ENCODE measurements around the gene SLC24A4.
A peak's percentile ranks its signal among the peaks of the same experiment; 100 is the strongest.

Gene SLC24A4

GRCh38 chr14:92386637-92387036 lies 63.7 kb downstream of the SLC24A4 start:
- H3K27ac ChIP-seq (replicated peaks), result peak overlapping the region; percentile 59
- H3K4me3 ChIP-seq (replicated peaks; ENCODE audit: insufficient read depth, low read length), result no peak overlapping the region
- no peaks in the 10 kb centered on the region for H3K27me3 ChIP-seq (ENCODE audit: insufficient read depth, poor library complexity, severe bottlenecking)

GRCh38 chr14:92387578-92387977 lies 64.6 kb downstream of the SLC24A4 start:
- DNase-seq (ENCODE audit: low read depth in 1 of 2, low spot score in 1 of 2), result no peak
- Histone ChIP-seq H3K4me3 (replicated peaks; ENCODE audit: insufficient read depth, low read length) (no peak overlapping the region), H3K27me3 (ENCODE audit: insufficient read depth, poor library complexity, severe bottlenecking) (no peaks in the 10 kb centered on the region), H3K27ac (replicated peaks) (peak overlapping the region; percentile 59)
- TF ChIP-seq CTCF (IDR thresholded peaks at IDR 0.05; ENCODE audit: insufficient read depth, low read length) (no peak), POLR2AphosphoS5 (IDR thresholded peaks at IDR 0.05; ENCODE audit: low read depth) (no peak), REST (IDR thresholded peaks at IDR 0.05; ENCODE audit: insufficient replicate concordance, low read depth) (no peak), GABPA (IDR thresholded peaks at IDR 0.05; ENCODE audit: low read depth) (no peak), SPI1 (IDR thresholded peaks at IDR 0.05; ENCODE audit: borderline replicate concordance, low read depth) (no peak)

More at GRCh38 chr14:92386637-92387036, 63.7 kb downstream of the SLC24A4 start:
- no peak for TF ChIP-seq CTCF (IDR thresholded peaks at IDR 0.05; ENCODE audit: insufficient read depth, low read length)
- TF ChIP-seq POLR2AphosphoS5 (IDR thresholded peaks at IDR 0.05; ENCODE audit: low read depth), result no peak
- TF ChIP-seq SPI1 (IDR thresholded peaks at IDR 0.05; ENCODE audit: borderline replicate concordance, low read depth), result no peak
- TF ChIP-seq GABPA (IDR thresholded peaks at IDR 0.05; ENCODE audit: low read depth), result no peak
- no peak for TF ChIP-seq REST (IDR thresholded peaks at IDR 0.05; ENCODE audit: insufficient replicate concordance, low read depth)
- peak; percentile 89 to 91 for DNase-seq (ENCODE audit: low read depth in 1 of 2, low spot score in 1 of 2)

GRCh38 chr14:92389598-92390158 lies 66.7 kb downstream of the SLC24A4 start:
- peak overlapping the region; percentile 43 for H3K27ac ChIP-seq (replicated peaks)
- H3K27me3 ChIP-seq (ENCODE audit: insufficient read depth, poor library complexity, severe bottlenecking), result no peaks in the 10 kb centered on the region
- no peak for DNase-seq (ENCODE audit: low read depth in 1 of 2, low spot score in 1 of 2)
- H3K4me3 ChIP-seq (replicated peaks; ENCODE audit: insufficient read depth, low read length), result no peak overlapping the region
- TF ChIP-seq GABPA (IDR thresholded peaks at IDR 0.05; ENCODE audit: low read depth), result no peak
- TF ChIP-seq CTCF (IDR thresholded peaks at IDR 0.05; ENCODE audit: insufficient read depth, low read length), result no peak
- TF ChIP-seq REST (IDR thresholded peaks at IDR 0.05; ENCODE audit: insufficient replicate concordance, low read depth), result no peak
- TF ChIP-seq POLR2AphosphoS5 (IDR thresholded peaks at IDR 0.05; ENCODE audit: low read depth), result no peak
- no peak for TF ChIP-seq SPI1 (IDR thresholded peaks at IDR 0.05; ENCODE audit: borderline replicate concordance, low read depth)
